A549 (cell line): Measurements from ENCODE around the gene PRSS27. TPM values are rescaled to one million over a fixed set of nuclear protein-coding genes. Genes with fewer than 3 reads are reported as not detected.
"Not testable (repeated sequence)": the region's sequence is repeated elsewhere in the genome, so short reads cannot be mapped to it uniquely, and the experiment has no call there.

Experiments used
- ATAC-seq, 2 experiments: fragments of 200-7000 bp in 1 of 2; fragments of >200 bp in 1 of 2; cut with Nextera tagmentation in 1 of 2; cut with Tn5 transposase in 1 of 2; 3 replicates each; pipeline versions ENCODE4 v1.8.0 to v1.9.1; 2018 to 2020; ENCODE audit warnings: mild to moderate bottlenecking in 1 of 2, moderate library complexity in 1 of 2
- CTCF ChIA-PET: fragments of 300-600 bp; sonication (Branson Sonifier 250); formaldehyde crosslinking; extraction: SDS; loops from one replicate; lab custom pipeline; 2021; ENCODE audit warnings: antibody characterized with exemption, inconsistent platforms; lab: Yijun Ruan, JAX
- POLR2A ChIA-PET: fragments of 350-600 bp; formaldehyde crosslinking; extraction: SDS; loops from one replicate; lab custom pipeline; 2021; ENCODE audit warnings: antibody characterized with exemption, inconsistent platforms; lab: Yijun Ruan, JAX
- DNase-seq, 2 experiments: peaks; one replicate each; pipeline versions ENCODE4 v3.0.0 to v3.0.0-alpha.2; 2011 to 2016; ENCODE audit warnings: low read depth in 1 of 2, low spot score in 1 of 2
- FAIRE-seq: peaks from 2 replicates; lab custom pipeline; 2011; peaks lifted over from hg19 to GRCh38; lab: Jason Lieb, UNC
- H3K27ac ChIP-seq, 2 experiments: fragments of >200 bp; sonication (Bioruptor Twin); formaldehyde crosslinking; 3 replicates each; pipeline ENCODE4 v1.5.1; 2016 to 2017
- H3K4me1 ChIP-seq: fragments of >200 bp; sonication (Bioruptor Twin); formaldehyde crosslinking; 3 replicates; pipeline ENCODE4 v1.6.1; 2016
- H3K4me2 ChIP-seq: fragments of >200 bp; sonication (Bioruptor Twin); formaldehyde crosslinking; 3 replicates; pipeline ENCODE4 v1.6.1; 2016
- H3K4me3 ChIP-seq: fragments of >200 bp; sonication (Bioruptor Twin); formaldehyde crosslinking; 3 replicates; pipeline ENCODE4 v1.5.1; 2016
- H3K9me3 ChIP-seq: fragments of >200 bp; sonication (Bioruptor Twin); formaldehyde crosslinking; 3 replicates; pipeline ENCODE4 v1.6.1; 2016
- ATOH8 ChIP-seq: fragments of 250-450 bp; sonication (Bioruptor Pico); IDR thresholded peaks from 2 replicates; pipeline ENCODE4 v1.5.0; 2020; ENCODE audit warnings: low read depth, mild to moderate bottlenecking, moderate library complexity
- BHLHE40 ChIP-seq: IDR thresholded peaks from 2 replicates; pipeline ENCODE4 v1.6.1; 2012; ENCODE audit warnings: low read depth, low read length, inconsistent platforms
- CHD4 ChIP-seq: fragments of 200-600 bp; sonication (generic); IDR thresholded peaks from 2 replicates; pipeline ENCODE4 v1.6.1; 2016; ENCODE audit warnings: antibody characterized with exemption, mild to moderate bottlenecking, borderline replicate concordance
- CTCF ChIP-seq: fragments of >200 bp; sonication (Bioruptor Twin); formaldehyde crosslinking; IDR thresholded peaks from 3 replicates; pipeline ENCODE4 v1.5.1; 2016
- GATA3 ChIP-seq: IDR thresholded peaks from 2 replicates; pipeline ENCODE4 v1.6.1; 2012; ENCODE audit warnings: borderline replicate concordance
- HOXB5 ChIP-seq: fragments of 250-450 bp; sonication (Bioruptor Pico); IDR thresholded peaks from 2 replicates; pipeline ENCODE4 v1.5.0; 2020; ENCODE audit warnings: mild to moderate bottlenecking, moderate library complexity
- JUN ChIP-seq, 2 experiments: fragments of >200 bp; sonication (Bioruptor Twin); formaldehyde crosslinking; IDR thresholded peaks; 2 replicates in 1 of 2; 3 replicates in 1 of 2; pipeline ENCODE4 v1.6.1; 2016 to 2017
- JUNB ChIP-seq: fragments of >200 bp; sonication (Bioruptor Twin); formaldehyde crosslinking; IDR thresholded peaks from 2 replicates; pipeline ENCODE4 v1.6.1; 2016
- KDM1A ChIP-seq: fragments of 200-600 bp; sonication (generic); IDR thresholded peaks from 2 replicates; pipeline ENCODE4 v1.6.1; 2016; ENCODE audit warnings: low read depth, mild to moderate bottlenecking
- NFE2L2 ChIP-seq: fragments of 150-350 bp; conservative IDR thresholded peaks from 2 replicates; pipeline ENCODE4 v1.6.1; 2014; ENCODE audit warnings: low read length
- RARB ChIP-seq: fragments of 250-450 bp; sonication (Bioruptor Pico); IDR thresholded peaks from 2 replicates; pipeline ENCODE4 v1.8.0; 2021; ENCODE audit warnings: mild to moderate bottlenecking, moderate library complexity
- USF2 ChIP-seq: fragments of 450-650 bp; IDR thresholded peaks from 2 replicates; pipeline ENCODE4 v1.6.1; 2014; ENCODE audit warnings: antibody characterized with exemption
- ZFP36 ChIP-seq: fragments of 450-650 bp; IDR thresholded peaks from 2 replicates; pipeline ENCODE4 v1.6.1; 2014; ENCODE audit warnings: borderline replicate concordance; ENCODE audit not compliant: partially characterized antibody
- ZSCAN20 ChIP-seq: fragments of 250-450 bp; sonication (Bioruptor Pico); IDR thresholded peaks from 2 replicates; pipeline ENCODE4 v1.8.0; 2022; ENCODE audit warnings: mild to moderate bottlenecking, moderate library complexity
- WGBS: methylation state at CpG from one replicate; pipeline ENCODE4 v1.1.6; 2017; ENCODE audit errors: missing lambda C conversion rate; 5-methylcytosine and 5-hydroxymethylcytosine counted together
- polyA plus RNA-seq, 4 experiments: library from polyadenylated mRNA; depleted of rRNA in 3 of 4; stranded (reverse); fragments of >200 nt; fragmentation: RNase III in 1 of 4; extraction: RNeasy Plus Mini Kit Qiagen cat#74134 plus additional on column Dnase treatment in 1 of 4; gene quantifications; 2 replicates in 3 of 4; 3 replicates in 1 of 4; pipeline ENCODE4 v1.2.3, GENCODE V29; 2011 to 2017

The PRSS27 gene
- polyA plus RNA-seq, 2 of the 4 experiments (the other 2 are of a cell fraction): 1.00 to 1.2 TPM

GRCh38 chr16:2689968-2690801, 29.8 kb downstream of the PRSS27 start:
- H3K4me2 ChIP-seq: no peak overlapping the region
- 96% methylated on average over 36 of the region's 36 CpGs for WGBS
- POLR2A ChIA-PET: interaction anchor here (2.3 kb wide), 1 partner anchor 8 kb away, joined by 13 read pairs; the partner anchor contains the start of gene KCTD5

GRCh38 chr16:2689422-2689821, 30.6 kb downstream of the PRSS27 start:
- H3K4me1 ChIP-seq, H3K27ac ChIP-seq, H3K4me2 ChIP-seq, H3K9me3 ChIP-seq, FAIRE-seq, DNase-seq, POLR2A ChIA-PET, ATAC-seq, H3K4me3 ChIP-seq, CTCF ChIA-PET: not testable (repeated sequence)
- 81% methylated on average over 5 of the region's 13 CpGs for WGBS

More at GRCh38 chr16:2689968-2690801, 29.8 kb downstream of the PRSS27 start:
- no peak for ATAC-seq
- no peaks in the 10 kb centered on the region for H3K9me3 ChIP-seq
- H3K27ac ChIP-seq: no peak overlapping the region
- CTCF ChIA-PET: interaction anchor here (1.0 to 1.2 kb wide), 2 partner anchors 13 to 230 kb away, joined by 3 read pairs; no protein-coding TSS in a partner anchor
- H3K4me1 ChIP-seq: no peaks in the 10 kb centered on the region
- TF ChIP-seq JUNB: no peak
- DNase-seq: no peak
- no peak overlapping the region for H3K4me3 ChIP-seq
- no peak for FAIRE-seq

GRCh38 chr16:2687531-2688308, 32.3 kb downstream of the PRSS27 start:
- FAIRE-seq (no peak), ATAC-seq (no peak), DNase-seq (no peak)
- TF ChIP-seq USF2 (no peak), RARB (CRISPR knock-in tag) (no peak), ZSCAN20 (CRISPR knock-in tag) (no peak), CTCF (no peak), KDM1A (no peak), NFE2L2 (no peak), HOXB5 (CRISPR knock-in tag) (no peak), JUNB (no peak), CHD4 (no peak), ATOH8 (CRISPR knock-in tag) (no peak), BHLHE40 (no peak), ZFP36 (no peak), GATA3 (no peak), JUN (IDR thresholded peaks at IDR 0.05) (no peak)
- ChIA-PET POLR2A (no interaction called here), CTCF (interaction anchor here (0.7 kb wide), 1 partner anchor 14 kb away, joined by 3 read pairs; no protein-coding TSS in a partner anchor)
- H3K27ac ChIP-seq: no peak overlapping the region
- no peak overlapping the region for H3K4me3 ChIP-seq
- 91% methylated on average over 18 of the region's 19 CpGs for WGBS
- H3K4me2 ChIP-seq: no peak overlapping the region
- no peaks in the 10 kb centered on the region for H3K9me3 ChIP-seq
- no peaks in the 10 kb centered on the region for H3K4me1 ChIP-seq
